K562 (cell line): ENCODE data around the gene HSPA6. TPM values are rescaled to one million over a fixed set of nuclear protein-coding genes. Genes with fewer than 3 reads are reported as not detected.

Experiments
- ATAC-seq: fragments of 200-7000 bp; cut with Tn5 transposase; 3 replicates; pipeline ENCODE4 v1.9.1; 2020; ENCODE audit warnings: moderate library complexity
- BruUV-seq: library from RNA; stranded (reverse); fragments of 400-500 nt; replicated peaks from 2 replicates; lab custom pipeline; 2021; lab: Mats Ljungman, UMichigan
- CTCF ChIA-PET: fragments of 300-600 bp; formaldehyde crosslinking; extraction: SDS; loops from one replicate; lab custom pipeline; 2021; ENCODE audit warnings: low intra/inter-chr PET ratio; lab: Yijun Ruan, JAX
- POLR2A ChIA-PET: fragments of 300-600, 350-650 bp; sonication (Branson Sonifier 250); formaldehyde crosslinking; extraction: SDS; loops from one replicate; lab custom pipeline; 2021; ENCODE audit warnings: antibody characterized with exemption, inconsistent platforms; lab: Yijun Ruan, JAX
- DNase-seq, 4 experiments: peaks; one replicate each; pipeline versions ENCODE4 v3.0.0 to v3.0.0-alpha.2; 2011 to 2018; ENCODE audit warnings: low spot score in 3 of 4, mixed read lengths in 3 of 4; ENCODE audit errors: extremely low read depth in 1 of 4
- FAIRE-seq: peaks from 2 replicates; lab custom pipeline; 2011; peaks lifted over from hg19 to GRCh38; lab: Jason Lieb, UNC
- H2AFZ ChIP-seq: 2 replicates; pipeline ENCODE4 v1.6.0; 2011; ENCODE audit warnings: low read depth, low read length, control low read depth, inconsistent platforms
- H3K27ac ChIP-seq: fragments of 200-600 bp; 3 replicates; pipeline ENCODE4 v1.8.0; 2011; ENCODE audit warnings: low read depth, mild to moderate bottlenecking, control low read depth, inconsistent platforms, low read length, moderate library complexity, mixed read lengths; ENCODE audit errors: extremely low read depth
- H3K27me3 ChIP-seq, 2 experiments: fragments of 300-600 bp in 1 of 2; 2 replicates in 1 of 2; 3 replicates in 1 of 2; pipeline versions ENCODE4 v1.6.0 to v1.8.0; 2011; ENCODE audit warnings: inconsistent platforms in 2 of 2, low read length in 2 of 2, mild to moderate bottlenecking in 1 of 2, mixed read lengths in 1 of 2, moderate library complexity in 1 of 2; ENCODE audit not compliant: control insufficient read depth in 2 of 2, insufficient read depth in 2 of 2
- H3K36me3 ChIP-seq: fragments of 300-600 bp; 3 replicates; pipeline ENCODE4 v1.8.0; 2011; ENCODE audit warnings: mild to moderate bottlenecking, low read length, inconsistent platforms; ENCODE audit not compliant: control insufficient read depth, insufficient read depth
- H3K4me1 ChIP-seq, 2 experiments: fragments of 200-600 bp in 1 of 2; replicated peaks in 1 of 2; 2 replicates in 1 of 2; 3 replicates in 1 of 2; pipeline versions ENCODE4 v1.5.1 to v1.8.0; 2011; ENCODE audit warnings: inconsistent platforms in 2 of 2, low read length in 2 of 2, mild to moderate bottlenecking in 1 of 2, mixed read lengths in 1 of 2, moderate library complexity in 1 of 2; ENCODE audit not compliant: control insufficient read depth in 2 of 2, insufficient read depth in 2 of 2
- H3K4me2 ChIP-seq: 2 replicates; pipeline ENCODE4 v1.6.1; 2011; ENCODE audit warnings: low read length, control low read depth, inconsistent platforms, mixed read lengths; ENCODE audit not compliant: insufficient read depth
- H3K4me3 ChIP-seq: fragments of 200-600 bp; sonication (generic), shearing (Covaris generic); 2 replicates; pipeline ENCODE4 v1.5.1; 2016; ENCODE audit warnings: control low read depth, inconsistent platforms
- H3K79me2 ChIP-seq: fragments of 200-600 bp; 3 replicates; pipeline ENCODE4 v1.8.0; 2011; ENCODE audit warnings: low read length, inconsistent platforms; ENCODE audit not compliant: control insufficient read depth, insufficient read depth
- H3K9ac ChIP-seq, 2 experiments: 2 replicates each; pipeline versions ENCODE4 v1.6.0 to v1.6.1; 2011; ENCODE audit warnings: low read depth in 2 of 2, low read length in 2 of 2, control low read depth in 1 of 2, inconsistent platforms in 1 of 2, mild to moderate bottlenecking in 1 of 2, mixed read lengths in 1 of 2; ENCODE audit not compliant: insufficient read depth in 1 of 2
- H3K9me1 ChIP-seq: one replicate; pipeline ENCODE4 v1.6.0; 2011; ENCODE audit warnings: inconsistent platforms, mild to moderate bottlenecking, low read length, moderate library complexity; ENCODE audit not compliant: control insufficient read depth, insufficient read depth
- H3K9me3 ChIP-seq: replicated peaks from 2 replicates; pipeline ENCODE4 v1.5.1; 2011; ENCODE audit warnings: low read depth, low read length, inconsistent platforms; ENCODE audit not compliant: control insufficient read depth, insufficient read depth
- H4K20me1 ChIP-seq: replicated peaks from 2 replicates; pipeline ENCODE4 v1.6.1; 2011; ENCODE audit warnings: low read length, inconsistent platforms, mixed read lengths; ENCODE audit not compliant: control insufficient read depth, insufficient read depth
- ATF2 ChIP-seq: sonication (generic); formaldehyde crosslinking; IDR thresholded peaks from 2 replicates; pipeline ENCODE4 v1.8.1; 2022; ENCODE audit warnings: missing genetic modification reagents
- BRD4 ChIP-seq: fragments of 200-600 bp; sonication (generic); IDR thresholded peaks from 2 replicates; pipeline ENCODE4 v1.6.1; 2017; ENCODE audit warnings: inconsistent platforms
- C11orf30 ChIP-seq: fragments of 450-650 bp; IDR thresholded peaks from 2 replicates; pipeline ENCODE4 v1.6.1; 2016; ENCODE audit warnings: low read depth, mild to moderate bottlenecking
- CHD2 ChIP-seq: IDR thresholded peaks from 2 replicates; pipeline ENCODE4 v1.6.1; 2011; ENCODE audit warnings: low read depth, low read length
- ELF2 ChIP-seq: fragments of 250-450 bp; sonication (Bioruptor Pico); IDR thresholded peaks from 2 replicates; pipeline ENCODE4 v1.5.0; 2021; ENCODE audit warnings: mild to moderate bottlenecking
- ESRRA ChIP-seq: fragments of 450-650 bp; IDR thresholded peaks from 2 replicates; pipeline ENCODE4 v1.6.1; 2014; ENCODE audit warnings: low read depth, mild to moderate bottlenecking, moderate library complexity, borderline replicate concordance
- FOXA3 ChIP-seq, 2 experiments: fragments of 450-650 bp in 1 of 2; sonication (generic) in 1 of 2; formaldehyde crosslinking; IDR thresholded peaks in 1 of 2; conservative IDR thresholded peaks in 1 of 2; 2 replicates each; pipeline versions ENCODE4 v1.4.0 to v1.8.0; 2020 to 2022; ENCODE audit warnings: mild to moderate bottlenecking in 2 of 2, missing genetic modification reagents in 1 of 2
- FOXK2 ChIP-seq, 2 experiments: fragments of 450-650 bp; IDR thresholded peaks in 1 of 2; conservative IDR thresholded peaks in 1 of 2; 2 replicates each; pipeline ENCODE4 v1.6.1; 2016; ENCODE audit warnings: low read depth in 2 of 2, mild to moderate bottlenecking in 1 of 2
- MAFF ChIP-seq: IDR thresholded peaks from 2 replicates; pipeline ENCODE4 v1.6.1; 2012; ENCODE audit warnings: low read length, improper control_type of control experiment
- MAFG ChIP-seq: fragments of 450-650 bp; conservative IDR thresholded peaks from 2 replicates; pipeline ENCODE4 v1.6.1; 2016; ENCODE audit warnings: missing genetic modification characterization, missing compliant biosample characterization
- MBD2 ChIP-seq: sonication (generic); IDR thresholded peaks from 2 replicates; pipeline ENCODE4 v1.6.1; 2016; ENCODE audit warnings: low read depth, borderline replicate concordance
- TAF15 ChIP-seq: fragments of 200-400 bp; formaldehyde crosslinking; IDR thresholded peaks from 2 replicates; pipeline ENCODE4 v1.6.1; 2017; ENCODE audit warnings: mild to moderate bottlenecking, low read depth, low read length, moderate library complexity
- ZNF146 ChIP-seq: IDR thresholded peaks from one replicate; pipeline ENCODE4 v1.6.1; 2018; ENCODE audit warnings: missing compliant biosample characterization; ENCODE audit not compliant: unreplicated experiment
- ZNF316 ChIP-seq: fragments of 450-650 bp; IDR thresholded peaks from 2 replicates; pipeline ENCODE4 v1.6.1; 2016
- in situ Hi-C: fragments of 300-500 bp; cut with MboI; formaldehyde crosslinking; loops from 4 replicates; pipeline ENCODE4 v1.15.0; 2018; ENCODE audit warnings: inconsistent platforms, mixed read lengths
- intact Hi-C: fragments of 100-400 bp; cut with micrococcal nuclease; formaldehyde crosslinking; loops from 2 replicates; pipeline ENCODE4 v1.14.2; 2022
- polyA plus RNA-seq, 8 experiments: library from polyadenylated mRNA; depleted of rRNA in 4 of 8; stranded (reverse) in 5 of 8; unstranded in 3 of 8; fragments of >200 nt; fragmentation: Nextera tagmentation in 2 of 8; fragmentation: Illumina TruSeq in 1 of 8; extraction: Ambion mirVana in 2 of 8; extraction: Trizol in 1 of 8; gene quantifications; 2 replicates each; pipeline versions ENCODE4 v1.2.1 to v1.2.3, GENCODE V29; 2011 to 2014; ENCODE audit warnings: inconsistent platforms in 1 of 8, missing spikeins in 1 of 8
- total RNA-seq, 7 experiments: library from RNA; depleted of rRNA in 6 of 7; stranded (reverse); fragments of >200 nt in 6 of 7; fragmentation: Illumina TruSeq in 2 of 7; extraction: Trizol in 2 of 7; gene quantifications; 2 replicates each; pipeline versions ENCODE4 v1.2.1 to v1.2.3, GENCODE V29; 2011 to 2021; ENCODE audit warnings: low replicate concordance in 1 of 7

The HSPA6 gene
- total and polyA plus RNA-seq, 9 of the 15 experiments (the other 6 are each of a cell fraction or from before 2014, with no cell fraction given): 0.15 to 10.0 (median 2.4) TPM

- no peak for TF ChIP-seq ELF2 (CRISPR knock-in tag)
- TF ChIP-seq ESRRA: peak; percentile 61; the same call in 1 of the 2 replicates
These were observed 30.1 kb upstream of the HSPA6 start (continued) for GRCh38 chr1:161494091-161494735.

- in situ Hi-C loops: no loop called here
- ATAC-seq (no peak), FAIRE-seq (no peak), DNase-seq (no peak)
- Histone ChIP-seq H3K27me3 (no peaks in the 10 kb centered on the region), H3K9me3 (no peaks in the 10 kb centered on the region), H3K4me1 (peaks cover 0 to 50% of the 10 kb centered on the region in 2 experiments), H3K79me2 (no peaks in the 10 kb centered on the region), H3K27ac (no peak overlapping the region), H3K9me1 (no peaks in the 10 kb centered on the region), H3K4me3 (no peak overlapping the region), H4K20me1 (no peaks in the 10 kb centered on the region), H3K36me3 (no peaks in the 10 kb centered on the region), H2AFZ (no peak overlapping the region), H3K4me2 (no peak overlapping the region), H3K9ac (no peak overlapping the region)
- intact Hi-C loops: no loop called here
- ChIA-PET POLR2A (interaction anchor here (1.0 to 1.7 kb wide), 4 partner anchors 8 to 12 kb away, joined by 3 to 5 read pairs (median 4); partner anchors contain the start of gene FCGR2A), CTCF (no interaction called here)
- peak; percentile 10; the same call in 1 of the 2 replicates for TF ChIP-seq MAFF
- 0 out of 4 replicates have a peak, but pooled peaks of 1 of the 2 experiments have one; percentile 23 for TF ChIP-seq FOXA3 (CRISPR knock-in tag; conservative IDR thresholded peaks at IDR 0.05 in 1 of 2, IDR thresholded peaks at IDR 0.05 in 1 of 2)
- TF ChIP-seq CHD2: no peak
- TF ChIP-seq TAF15: no peak
- TF ChIP-seq ZNF146 (CRISPR knock-in tag): no peak
- TF ChIP-seq C11orf30: peak; percentile 57; the same call in 1 of the 2 replicates
- TF ChIP-seq MBD2: no peak
- 0 out of 2 replicates have a peak, but pooled peaks have one; percentile 18 for TF ChIP-seq MAFG (tag)
- TF ChIP-seq ZNF316: peak; percentile 81
- peak in 1 of 2 experiments; percentile 17; a peak in 2 of 4 replicates for TF ChIP-seq FOXK2 (conservative IDR thresholded peaks at IDR 0.05 in 1 of 2, IDR thresholded peaks at IDR 0.05 in 1 of 2; ENCODE audit: low read depth in 2 of 2)
- TF ChIP-seq BRD4: no peak
- TF ChIP-seq ATF2: no peak
- no TSS peak for BruUV-seq
These were observed 28.9 kb upstream of the HSPA6 start for GRCh38 chr1:161495490-161495889.
